GM12874 (cell line): ENCODE measurements around the gene RPS6KA2.

ENCODE experiments used
- CTCF ChIP-seq: IDR thresholded peaks from 2 replicates; pipeline ENCODE4 v1.5.1; 2011; ENCODE audit warnings: low read depth, mild to moderate bottlenecking, control low read depth, low read length, moderate library complexity; ENCODE audit not compliant: insufficient read depth

Gene RPS6KA2

GRCh38 chr6:166610069-166610468 is 17.0 kb downstream of the RPS6KA2 start:
- no peak for TF ChIP-seq CTCF

GRCh38 chr6:166608774-166609173 is 18.3 kb downstream of the RPS6KA2 start:
- no peak for TF ChIP-seq CTCF

GRCh38 chr6:166605752-166606151 is 21.3 kb downstream of the RPS6KA2 start:
- no peak for TF ChIP-seq CTCF

GRCh38 chr6:166604911-166605310 is 22.1 kb downstream of the RPS6KA2 start:
- no peak for TF ChIP-seq CTCF

- TF ChIP-seq CTCF: no peak
These were observed 22.7 kb downstream of the RPS6KA2 start for GRCh38 chr6:166604328-166604727.

- TF ChIP-seq CTCF: no peak
These were observed 23.9 kb downstream of the RPS6KA2 start for GRCh38 chr6:166603043-166603690.

GRCh38 chr6:166601956-166602355 is 25.1 kb downstream of the RPS6KA2 start:
- no peak for TF ChIP-seq CTCF
